H9 (cell line): ENCODE data around the gene STAB1. TPM values are rescaled to one million over a fixed set of nuclear protein-coding genes. Genes with fewer than 3 reads are reported as not detected.

Experiments
- DNase-seq: peaks from one replicate; pipeline ENCODE4 v3.0.0-alpha.2; 2017
- H2AFZ ChIP-seq: one replicate; pipeline ENCODE4 v1.6.1; 2013; ENCODE audit warnings: mild to moderate bottlenecking, low read length, control low read depth, moderate library complexity
- H2AK5ac ChIP-seq: 2 replicates; pipeline ENCODE4 v1.6.1; 2013; ENCODE audit warnings: low read length, control low read depth, mixed read lengths; ENCODE audit not compliant: insufficient read length
- H2BK120ac ChIP-seq: one replicate; pipeline ENCODE4 v1.6.1; 2013; ENCODE audit warnings: low read depth, mild to moderate bottlenecking, low read length, control low read depth, inconsistent platforms; ENCODE audit not compliant: poor library complexity, severe bottlenecking
- H2BK12ac ChIP-seq: 2 replicates; pipeline ENCODE4 v1.6.1; 2013; ENCODE audit warnings: low read length, control low read depth, mixed read lengths, low read depth; ENCODE audit not compliant: insufficient read length
- H2BK15ac ChIP-seq: 2 replicates; pipeline ENCODE4 v1.6.1; 2013; ENCODE audit warnings: low read depth, low read length, control low read depth
- H2BK20ac ChIP-seq: one replicate; pipeline ENCODE4 v1.6.1; 2013; ENCODE audit warnings: low read depth, mild to moderate bottlenecking, low read length, control low read depth, inconsistent platforms; ENCODE audit not compliant: poor library complexity, severe bottlenecking
- H2BK5ac ChIP-seq: 2 replicates; pipeline ENCODE4 v1.6.1; 2013; ENCODE audit warnings: low read length, control low read depth, mixed read lengths; ENCODE audit not compliant: insufficient read length
- H3K14ac ChIP-seq: 2 replicates; pipeline ENCODE4 v1.6.1; 2013; ENCODE audit warnings: low read length, control low read depth; ENCODE audit not compliant: insufficient read depth
- H3K18ac ChIP-seq: 2 replicates; pipeline ENCODE4 v1.6.1; 2013; ENCODE audit warnings: low read depth, mild to moderate bottlenecking, mixed read lengths, low read length, control low read depth; ENCODE audit not compliant: insufficient read length
- H3K23ac ChIP-seq: 2 replicates; pipeline ENCODE4 v1.6.1; 2013; ENCODE audit warnings: low read length, control low read depth, mixed read lengths, low read depth; ENCODE audit not compliant: insufficient read length
- H3K23me2 ChIP-seq: 2 replicates; pipeline ENCODE4 v1.6.1; 2013; ENCODE audit warnings: low read depth, mild to moderate bottlenecking, mixed read lengths, low read length, control low read depth; ENCODE audit not compliant: insufficient read length, poor library complexity, severe bottlenecking
- H3K27ac ChIP-seq: 2 replicates; pipeline ENCODE4 v1.5.1; 2013; ENCODE audit warnings: low read length, control low read depth, mixed read lengths, low read depth; ENCODE audit not compliant: insufficient read length
- H3K27me3 ChIP-seq: 2 replicates; pipeline ENCODE4 v1.6.1; 2013; ENCODE audit warnings: low read length, control low read depth, inconsistent platforms; ENCODE audit not compliant: insufficient read depth
- H3K4ac ChIP-seq: 2 replicates; pipeline ENCODE4 v1.6.1; 2013; ENCODE audit warnings: low read depth, mild to moderate bottlenecking, control low read depth, inconsistent platforms, low read length, moderate library complexity
- H3K4me1 ChIP-seq: 2 replicates; pipeline ENCODE4 v1.6.1; 2013; ENCODE audit warnings: low read length, control low read depth, inconsistent platforms; ENCODE audit not compliant: insufficient read depth
- H3K4me2 ChIP-seq: 2 replicates; pipeline ENCODE4 v1.6.1; 2013; ENCODE audit warnings: low read length, control low read depth, mixed read lengths; ENCODE audit not compliant: insufficient read length, insufficient read depth
- H3K56ac ChIP-seq: 2 replicates; pipeline ENCODE4 v1.6.1; 2013; ENCODE audit warnings: low read depth, mild to moderate bottlenecking, mixed read lengths, low read length, control low read depth; ENCODE audit not compliant: insufficient read length
- H3K79me1 ChIP-seq: 2 replicates; pipeline ENCODE4 v1.6.1; 2013; ENCODE audit warnings: low read depth, mild to moderate bottlenecking, moderate library complexity, low read length, control low read depth, inconsistent platforms; ENCODE audit not compliant: insufficient read depth, poor library complexity, severe bottlenecking
- H3K79me2 ChIP-seq: 2 replicates; pipeline ENCODE4 v1.6.1; 2013; ENCODE audit warnings: low read length, control low read depth, inconsistent platforms; ENCODE audit not compliant: insufficient read depth
- H3K9ac ChIP-seq: 2 replicates; pipeline ENCODE4 v1.6.1; 2013; ENCODE audit warnings: low read length, control low read depth, mixed read lengths; ENCODE audit not compliant: insufficient read length; ENCODE audit errors: extremely low read depth
- H3K9me3 ChIP-seq: one replicate; pipeline ENCODE4 v1.6.1; 2013; ENCODE audit warnings: low read depth, low read length, inconsistent platforms; ENCODE audit not compliant: control insufficient read depth
- H3T11ph ChIP-seq: one replicate; pipeline ENCODE4 v1.6.1; 2013; ENCODE audit warnings: mild to moderate bottlenecking, low read length, control low read depth, inconsistent platforms
- H4K20me1 ChIP-seq: one replicate; pipeline ENCODE4 v1.6.1; 2013; ENCODE audit not compliant: control insufficient read depth, insufficient read length, insufficient read depth
- H4K5ac ChIP-seq: 2 replicates; pipeline ENCODE4 v1.6.1; 2013; ENCODE audit warnings: low read depth, mild to moderate bottlenecking, mixed read lengths, low read length, control low read depth; ENCODE audit not compliant: insufficient read length
- H4K8ac ChIP-seq: replicated peaks from 2 replicates; pipeline ENCODE4 v1.6.1; 2013; ENCODE audit warnings: low read length, control low read depth, mixed read lengths, low read depth; ENCODE audit not compliant: insufficient read length
- H4K91ac ChIP-seq: 2 replicates; pipeline ENCODE4 v1.6.1; 2013; ENCODE audit warnings: low read depth, mild to moderate bottlenecking, moderate library complexity, mixed read lengths, low read length, control low read depth; ENCODE audit not compliant: insufficient read length
- H3K27ac Mint-ChIP-seq, 3 experiments: 2 replicates in 2 of 3; 3 replicates in 1 of 3; pipeline ENCODE4 v1.8.0; 2020 to 2021; ENCODE audit warnings: mixed read lengths in 3 of 3, mild to moderate bottlenecking in 1 of 3, moderate library complexity in 1 of 3
- H3K27me3 Mint-ChIP-seq: 2 replicates; pipeline ENCODE4 v1.8.0; 2021; ENCODE audit warnings: low read depth, mild to moderate bottlenecking, moderate library complexity, mixed read lengths
- H3K36me3 Mint-ChIP-seq, 3 experiments: 2 replicates in 2 of 3; 3 replicates in 1 of 3; pipeline ENCODE4 v1.8.0; 2020 to 2021; ENCODE audit warnings: low read depth in 3 of 3, mixed read lengths in 3 of 3; ENCODE audit not compliant: insufficient read depth in 1 of 3
- H3K4me1 Mint-ChIP-seq, 2 experiments: 2 replicates each; pipeline ENCODE4 v1.8.0; 2020; ENCODE audit warnings: mixed read lengths in 2 of 2
- H3K4me3 Mint-ChIP-seq, 2 experiments: 2 replicates in 1 of 2; 3 replicates in 1 of 2; pipeline ENCODE4 v1.8.0; 2020 to 2021; ENCODE audit warnings: mild to moderate bottlenecking in 2 of 2, mixed read lengths in 2 of 2, moderate library complexity in 1 of 2
- H3K9me3 Mint-ChIP-seq, 2 experiments: 2 replicates in 1 of 2; 3 replicates in 1 of 2; pipeline ENCODE4 v1.8.0; 2020; ENCODE audit warnings: mild to moderate bottlenecking in 2 of 2, mixed read lengths in 2 of 2, moderate library complexity in 1 of 2
- WGBS: extraction: QIAGEN DNeasy Blood & Tissue Kit; methylation state at CpG from one replicate; pipeline ENCODE4 v1.1.7; 2013; ENCODE audit warnings: missing lambda C conversion rate, low lambda C conversion rate, mixed read lengths; ENCODE audit not compliant: insufficient read length; ENCODE audit errors: extremely low coverage; 5-methylcytosine and 5-hydroxymethylcytosine counted together
- total RNA-seq: library from RNA; stranded (reverse); gene quantifications from 2 replicates; pipeline ENCODE4 v1.2.1, GENCODE V29; 2021
- TF ChIP-seq, protein P1 (sequence below): fragments of 200-600 bp; sonication (generic); conservative IDR thresholded peaks from 3 replicates; pipeline ENCODE4 v1.8.0; 2021; ENCODE audit warnings: antibody characterized with exemption, mild to moderate bottlenecking

STAB1 gene
- total RNA-seq, 1 experiment from 2014 or later = 1.5 TPM

GRCh38 chr3:52494445-52494844 is 693 bp upstream of the STAB1 start:
- H2BK5ac ChIP-seq = no peak overlapping the region
- H3K9ac ChIP-seq = no peak overlapping the region
- no peaks in the 10 kb centered on the region for H3K79me1 ChIP-seq
- H4K20me1 ChIP-seq = no peaks in the 10 kb centered on the region
- TF ChIP-seq, protein P1, sequence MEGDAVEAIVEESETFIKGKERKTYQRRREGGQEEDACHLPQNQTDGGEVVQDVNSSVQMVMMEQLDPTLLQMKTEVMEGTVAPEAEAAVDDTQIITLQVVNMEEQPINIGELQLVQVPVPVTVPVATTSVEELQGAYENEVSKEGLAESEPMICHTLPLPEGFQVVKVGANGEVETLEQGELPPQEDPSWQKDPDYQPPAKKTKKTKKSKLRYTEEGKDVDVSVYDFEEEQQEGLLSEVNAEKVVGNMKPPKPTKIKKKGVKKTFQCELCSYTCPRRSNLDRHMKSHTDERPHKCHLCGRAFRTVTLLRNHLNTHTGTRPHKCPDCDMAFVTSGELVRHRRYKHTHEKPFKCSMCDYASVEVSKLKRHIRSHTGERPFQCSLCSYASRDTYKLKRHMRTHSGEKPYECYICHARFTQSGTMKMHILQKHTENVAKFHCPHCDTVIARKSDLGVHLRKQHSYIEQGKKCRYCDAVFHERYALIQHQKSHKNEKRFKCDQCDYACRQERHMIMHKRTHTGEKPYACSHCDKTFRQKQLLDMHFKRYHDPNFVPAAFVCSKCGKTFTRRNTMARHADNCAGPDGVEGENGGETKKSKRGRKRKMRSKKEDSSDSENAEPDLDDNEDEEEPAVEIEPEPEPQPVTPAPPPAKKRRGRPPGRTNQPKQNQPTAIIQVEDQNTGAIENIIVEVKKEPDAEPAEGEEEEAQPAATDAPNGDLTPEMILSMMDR = 0 out of 3 replicates have a peak, but pooled peaks have one; percentile 22
- H4K8ac ChIP-seq = no peak overlapping the region
- no peak overlapping the region for H3K23ac ChIP-seq
- no peaks in the 10 kb centered on the region for H3K79me2 ChIP-seq
- no peak overlapping the region for H4K91ac ChIP-seq
- peaks cover 11 to 35% (median 35%) of the 10 kb centered on the region in 3 experiments for H3K36me3 Mint-ChIP-seq
- H3K14ac ChIP-seq = no peak overlapping the region
- no peak overlapping the region for H2BK20ac ChIP-seq
- no peak overlapping the region for H2BK12ac ChIP-seq
- H2BK120ac ChIP-seq = no peak overlapping the region
- no peak overlapping the region for H3K56ac ChIP-seq
- no peaks in the 10 kb centered on the region for H3K9me3 Mint-ChIP-seq
- no peak overlapping the region for H2BK15ac ChIP-seq
- no peak overlapping the region for H2AK5ac ChIP-seq
- H3K23me2 ChIP-seq = no peaks in the 10 kb centered on the region
- H3K4ac ChIP-seq = no peak overlapping the region
- H3K27ac ChIP-seq = no peak overlapping the region
- H3K27ac Mint-ChIP-seq = peak overlapping the region; percentile 19 to 95 (median 49); a peak in 2 of 7 replicates
- no peak overlapping the region for H3K18ac ChIP-seq
- no peak overlapping the region for H4K5ac ChIP-seq
- no peaks in the 10 kb centered on the region for H3K27me3 ChIP-seq
- H3K4me3 Mint-ChIP-seq = no peak overlapping the region; a peak in 1 of 5 replicates
- H3K9me3 ChIP-seq = no peaks in the 10 kb centered on the region
- no CpG with 5 or more reads among the region's 7 CpGs for WGBS
- H3K4me1 ChIP-seq = no peaks in the 10 kb centered on the region
- peaks cover 8 to 16% of the 10 kb centered on the region in 2 experiments for H3K4me1 Mint-ChIP-seq
- DNase-seq = no peak
- no peak overlapping the region for H3T11ph ChIP-seq
- no peak overlapping the region for H3K4me2 ChIP-seq
- H2AFZ ChIP-seq = no peak overlapping the region
- no peaks in the 10 kb centered on the region for H3K27me3 Mint-ChIP-seq
